GM12878 (cell line): ENCODE measurements around the gene ASAP2. TPM values are rescaled to one million over a fixed set of nuclear protein-coding genes. Genes with fewer than 3 reads are reported as not detected.

Source experiments
- ATAC-seq: fragments of 200-7000 bp; cut with Tn5 transposase; 3 replicates; pipeline ENCODE4 v1.9.1; 2020; ENCODE audit warnings: mild to moderate bottlenecking, moderate library complexity
- BruUV-seq: library from RNA; stranded (reverse); fragments of 400-500 nt; replicated peaks from 2 replicates; lab custom pipeline; 2021; lab: Mats Ljungman, UMichigan
- CTCF ChIA-PET: fragments of 300-600 bp; sonication (Branson Sonifier 250); formaldehyde crosslinking; extraction: SDS; loops from one replicate; lab custom pipeline; 2021; ENCODE audit warnings: inconsistent platforms; lab: Yijun Ruan, JAX
- POLR2A ChIA-PET: fragments of 350-600 bp; formaldehyde crosslinking; extraction: SDS; loops from one replicate; lab custom pipeline; 2021; ENCODE audit warnings: inconsistent platforms; lab: Charles Lee
- RAD21 ChIA-PET: fragments of 300-600 bp; sonication (Branson Sonifier 250); formaldehyde crosslinking; loops from one replicate; lab custom pipeline; 2023; ENCODE audit warnings: antibody characterized with exemption; ENCODE audit not compliant: unreplicated experiment; lab: Charles Lee
- SMC1A ChIA-PET: fragments of 300-600 bp; sonication (Branson Sonifier 250); formaldehyde crosslinking; loops from one replicate; lab custom pipeline; 2023; ENCODE audit not compliant: unreplicated experiment, uncharacterized antibody; lab: Charles Lee
- DNase-seq: peaks from one replicate; pipeline ENCODE4 v3.0.0-alpha.2; 2011; ENCODE audit warnings: low read depth, low spot score
- FAIRE-seq: peaks from 3 replicates; lab custom pipeline; 2011; peaks lifted over from hg19 to GRCh38; lab: Jason Lieb, UNC
- H2AFZ ChIP-seq: 2 replicates; pipeline ENCODE4 v1.6.0; 2011; ENCODE audit warnings: low read depth, low read length, control low read depth; ENCODE audit not compliant: control insufficient read depth
- H3K27ac ChIP-seq: 2 replicates; pipeline ENCODE4 v1.5.1; 2011; ENCODE audit warnings: control low read depth; ENCODE audit not compliant: control insufficient read depth, insufficient read depth
- H3K27me3 ChIP-seq, 2 experiments: replicated peaks in 1 of 2; 2 replicates each; pipeline versions ENCODE4 v1.6.0 to v1.6.1; 2011; ENCODE audit warnings: low read length in 1 of 2; ENCODE audit not compliant: control insufficient read depth in 2 of 2, insufficient read depth in 2 of 2
- H3K36me3 ChIP-seq, 2 experiments: 2 replicates each; pipeline ENCODE4 v1.5.1; 2011; ENCODE audit warnings: low read length in 1 of 2; ENCODE audit not compliant: control insufficient read depth in 2 of 2, insufficient read depth in 2 of 2
- H3K4me1 ChIP-seq: 2 replicates; pipeline ENCODE4 v1.6.1; 2011; ENCODE audit warnings: mild to moderate bottlenecking, low read length, moderate library complexity, mixed read lengths; ENCODE audit not compliant: control insufficient read depth, insufficient read depth
- H3K4me2 ChIP-seq: 2 replicates; pipeline ENCODE4 v1.6.0; 2011; ENCODE audit warnings: control low read depth; ENCODE audit not compliant: control insufficient read depth, insufficient read depth
- H3K4me3 ChIP-seq: fragments of 200-600 bp; sonication (generic); 2 replicates; pipeline ENCODE4 v1.5.1; 2016
- H3K79me2 ChIP-seq: 2 replicates; pipeline ENCODE4 v1.6.0; 2011; ENCODE audit warnings: low read length; ENCODE audit not compliant: control insufficient read depth, insufficient read depth
- H3K9ac ChIP-seq: 2 replicates; pipeline ENCODE4 v1.8.0; 2011; ENCODE audit warnings: low read length, control low read depth, mixed read lengths; ENCODE audit not compliant: control insufficient read depth, insufficient read depth
- H3K9me3 ChIP-seq: replicated peaks from 3 replicates; pipeline ENCODE4 v1.5.1; 2011; ENCODE audit warnings: mild to moderate bottlenecking, low read length; ENCODE audit not compliant: control insufficient read depth, insufficient read depth
- H4K20me1 ChIP-seq: 2 replicates; pipeline ENCODE4 v1.6.0; 2011; ENCODE audit not compliant: control insufficient read depth, insufficient read depth
- BACH1 ChIP-seq: fragments of 450-650 bp; IDR thresholded peaks from 2 replicates; pipeline ENCODE4 v1.6.1; 2017; ENCODE audit warnings: mild to moderate bottlenecking, borderline replicate concordance
- CHD4 ChIP-seq: fragments of 200-600 bp; sonication (generic); IDR thresholded peaks from 2 replicates; pipeline ENCODE4 v1.6.1; 2016; ENCODE audit warnings: mild to moderate bottlenecking
- CREM ChIP-seq: IDR thresholded peaks from 2 replicates; pipeline ENCODE4 v1.6.1; 2014; ENCODE audit warnings: antibody characterized with exemption, low read depth
- FOXK2 ChIP-seq: fragments of 450-650 bp; IDR thresholded peaks from 2 replicates; pipeline ENCODE4 v1.6.1; 2017; ENCODE audit warnings: mild to moderate bottlenecking, moderate library complexity
- KDM1A ChIP-seq: fragments of 200-600 bp; sonication (generic); IDR thresholded peaks from 2 replicates; pipeline ENCODE4 v1.6.1; 2016; ENCODE audit warnings: borderline replicate concordance
- LARP7 ChIP-seq: fragments of 450-650 bp; IDR thresholded peaks from 2 replicates; pipeline ENCODE4 v1.6.1; 2017; ENCODE audit warnings: mild to moderate bottlenecking
- MEF2A ChIP-seq: IDR thresholded peaks from 2 replicates; pipeline ENCODE4 v1.6.1; 2011; ENCODE audit warnings: low read depth, mild to moderate bottlenecking, low read length, moderate library complexity; ENCODE audit not compliant: insufficient read depth
- MEF2B ChIP-seq: fragments of 450-650 bp; IDR thresholded peaks from 2 replicates; pipeline ENCODE4 v1.6.1; 2018; ENCODE audit warnings: mild to moderate bottlenecking, moderate library complexity; ENCODE audit not compliant: partially characterized antibody, poor library complexity, severe bottlenecking
- NR2F1 ChIP-seq: fragments of 450-650 bp; conservative IDR thresholded peaks from 2 replicates; pipeline ENCODE4 v1.6.1; 2017; ENCODE audit warnings: mild to moderate bottlenecking
- NRF1 ChIP-seq: conservative IDR thresholded peaks from 2 replicates; pipeline ENCODE4 v1.6.1; 2011; ENCODE audit warnings: mild to moderate bottlenecking, low read depth, low read length, improper control_type of control experiment
- RB1 ChIP-seq: fragments of 450-650 bp; formaldehyde crosslinking; IDR thresholded peaks from 2 replicates; pipeline ENCODE4 v1.6.1; 2017; ENCODE audit warnings: mild to moderate bottlenecking, borderline replicate concordance
- SIN3A ChIP-seq: IDR thresholded peaks from 2 replicates; pipeline ENCODE4 v1.6.1; 2012; ENCODE audit warnings: low read depth, low read length, improper control_type of control experiment
- SREBF1 ChIP-seq: IDR thresholded peaks from 2 replicates; pipeline ENCODE4 v1.6.1; 2012; ENCODE audit warnings: mild to moderate bottlenecking, low read length
- TBL1XR1 ChIP-seq: IDR thresholded peaks from 2 replicates; pipeline ENCODE4 v1.6.1; 2012; ENCODE audit warnings: low read depth, low read length, improper control_type of control experiment
- WGBS: methylation state at CpG from one replicate; pipeline ENCODE4 v1.1.6; 2016; ENCODE audit warnings: low lambda C conversion rate; ENCODE audit not compliant: insufficient replicate concordance, insufficient coverage; ENCODE audit errors: missing lambda C conversion rate; 5-methylcytosine and 5-hydroxymethylcytosine counted together
- in situ Hi-C: fragments of 300-500 bp; cut with MboI; formaldehyde crosslinking; loops from 9 replicates; pipeline ENCODE4 v1.14.3; 2018; ENCODE audit warnings: mixed read lengths
- intact Hi-C: fragments of 100-400 bp; cut with micrococcal nuclease; formaldehyde crosslinking; loops from one replicate; pipeline ENCODE4 v1.14.2; 2022; ENCODE audit not compliant: unreplicated experiment
- polyA plus RNA-seq, 11 experiments: library from polyadenylated mRNA; depleted of rRNA in 4 of 11; unstranded in 6 of 11; stranded (reverse) in 5 of 11; fragments of >200 nt; fragmentation: Nextera tagmentation in 4 of 11; fragmentation: Illumina TruSeq in 1 of 11; extraction: Ambion mirVana in 4 of 11; extraction: Trizol in 1 of 11; gene quantifications; 1 replicate in 1 of 11; 2 replicates in 10 of 11; pipeline versions ENCODE4 v1.2.1 to v1.2.3, GENCODE V29; 2011 to 2016; ENCODE audit warnings: inconsistent platforms in 2 of 11, missing spikeins in 2 of 11, low read depth in 1 of 11
- total RNA-seq, 4 experiments: library from RNA; depleted of rRNA in 3 of 4; stranded (reverse); fragments of >200 nt in 3 of 4; fragmentation: Illumina TruSeq in 1 of 4; extraction: Trizol in 1 of 4; gene quantifications; 2 replicates each; pipeline versions ENCODE4 v1.2.1 to v1.2.3, GENCODE V29; 2013 to 2021
- TF ChIP-seq, protein P1 (sequence below): IDR thresholded peaks from 2 replicates; pipeline ENCODE4 v1.6.1; 2012; ENCODE audit warnings: mild to moderate bottlenecking, low read depth, low read length
- TF ChIP-seq, protein P2 (sequence below): fragments of 450-650 bp; IDR thresholded peaks from 2 replicates; pipeline ENCODE4 v1.6.1; 2017; ENCODE audit warnings: mild to moderate bottlenecking

Gene ASAP2
- total and polyA plus RNA-seq, 10 of the 15 experiments (the other 5 are each of a cell fraction or from before 2014, with no cell fraction given): 0.05 to 0.27 (median 0.07) TPM; not detected in 4

DNA sequence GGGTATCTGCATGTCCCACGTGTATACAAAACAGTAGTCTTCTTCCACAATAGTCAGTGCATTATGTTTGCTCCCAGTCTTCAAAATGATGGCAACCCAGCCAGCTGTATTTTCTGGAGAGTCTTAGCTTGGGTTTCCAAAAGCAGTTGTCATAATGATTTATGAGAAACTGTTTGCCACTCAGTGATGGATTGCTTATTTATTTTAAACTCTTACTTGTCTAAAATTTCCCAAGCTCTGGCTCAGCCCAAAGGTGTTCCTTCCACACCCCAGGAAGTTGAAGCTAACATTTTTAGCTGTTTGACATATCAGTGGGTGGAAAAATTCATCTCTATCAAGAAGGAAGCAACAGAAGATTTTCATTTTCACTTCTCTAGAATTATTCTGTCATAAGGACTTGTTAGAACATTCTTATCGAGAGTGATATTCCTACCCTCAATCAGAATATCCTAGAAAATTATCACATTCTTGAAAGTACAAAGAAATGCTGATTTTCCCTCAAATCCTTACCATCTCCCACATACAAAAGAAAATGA, 78.8 kb downstream of the ASAP2 start (continued):
- TF ChIP-seq, protein P1, sequence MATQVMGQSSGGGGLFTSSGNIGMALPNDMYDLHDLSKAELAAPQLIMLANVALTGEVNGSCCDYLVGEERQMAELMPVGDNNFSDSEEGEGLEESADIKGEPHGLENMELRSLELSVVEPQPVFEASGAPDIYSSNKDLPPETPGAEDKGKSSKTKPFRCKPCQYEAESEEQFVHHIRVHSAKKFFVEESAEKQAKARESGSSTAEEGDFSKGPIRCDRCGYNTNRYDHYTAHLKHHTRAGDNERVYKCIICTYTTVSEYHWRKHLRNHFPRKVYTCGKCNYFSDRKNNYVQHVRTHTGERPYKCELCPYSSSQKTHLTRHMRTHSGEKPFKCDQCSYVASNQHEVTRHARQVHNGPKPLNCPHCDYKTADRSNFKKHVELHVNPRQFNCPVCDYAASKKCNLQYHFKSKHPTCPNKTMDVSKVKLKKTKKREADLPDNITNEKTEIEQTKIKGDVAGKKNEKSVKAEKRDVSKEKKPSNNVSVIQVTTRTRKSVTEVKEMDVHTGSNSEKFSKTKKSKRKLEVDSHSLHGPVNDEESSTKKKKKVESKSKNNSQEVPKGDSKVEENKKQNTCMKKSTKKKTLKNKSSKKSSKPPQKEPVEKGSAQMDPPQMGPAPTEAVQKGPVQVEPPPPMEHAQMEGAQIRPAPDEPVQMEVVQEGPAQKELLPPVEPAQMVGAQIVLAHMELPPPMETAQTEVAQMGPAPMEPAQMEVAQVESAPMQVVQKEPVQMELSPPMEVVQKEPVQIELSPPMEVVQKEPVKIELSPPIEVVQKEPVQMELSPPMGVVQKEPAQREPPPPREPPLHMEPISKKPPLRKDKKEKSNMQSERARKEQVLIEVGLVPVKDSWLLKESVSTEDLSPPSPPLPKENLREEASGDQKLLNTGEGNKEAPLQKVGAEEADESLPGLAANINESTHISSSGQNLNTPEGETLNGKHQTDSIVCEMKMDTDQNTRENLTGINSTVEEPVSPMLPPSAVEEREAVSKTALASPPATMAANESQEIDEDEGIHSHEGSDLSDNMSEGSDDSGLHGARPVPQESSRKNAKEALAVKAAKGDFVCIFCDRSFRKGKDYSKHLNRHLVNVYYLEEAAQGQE: no peak
- TF ChIP-seq NRF1 (no peak), LARP7 (no peak), SREBF1 (no peak)

DNA sequence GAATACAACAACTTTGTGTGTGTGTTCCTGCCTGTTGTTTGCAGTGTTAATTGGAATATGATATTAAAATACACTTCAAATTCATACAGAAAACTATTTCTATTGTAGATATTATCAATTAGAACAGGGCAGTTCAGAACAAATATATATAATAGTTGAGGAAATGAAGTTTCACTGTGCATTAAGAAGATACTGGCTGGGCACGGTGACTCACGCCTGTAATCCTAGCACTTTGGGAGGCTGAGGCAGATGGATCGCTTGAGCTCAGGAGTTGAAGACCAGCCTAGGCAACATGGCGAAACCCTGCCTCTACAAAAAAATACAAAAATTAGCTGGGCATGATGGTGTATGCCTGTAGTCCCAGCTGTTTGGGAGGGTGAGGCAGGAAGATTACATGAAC, 79.3 kb downstream of the ASAP2 start:
- Histone ChIP-seq H3K4me2 (no peak overlapping the region), H4K20me1 (no peaks in the 10 kb centered on the region), H3K4me1 (no peaks in the 10 kb centered on the region), H2AFZ (no peak overlapping the region), H3K9me3 (no peaks in the 10 kb centered on the region), H3K36me3 (no peaks in the 10 kb centered on the region), H3K4me3 (no peak overlapping the region), H3K9ac (no peak overlapping the region), H3K27ac (no peak overlapping the region), H3K79me2 (no peaks in the 10 kb centered on the region), H3K27me3 (peaks cover 3 to 5% of the 10 kb centered on the region in 2 experiments; a peak in 1 of 4 replicates)
- in situ Hi-C loops: no loop called here
- no TSS peak for BruUV-seq
- intact Hi-C loops: no loop called here
- ChIA-PET POLR2A (no interaction called here), SMC1A (no interaction called here), CTCF (no interaction called here), RAD21 (no interaction called here)
- no peak for FAIRE-seq
- WGBS: 52% methylated on average over 4 of the region's 4 CpGs
- no peak for ATAC-seq
- DNase-seq: no peak
- TF ChIP-seq TBL1XR1 (no peak), CREM (no peak), MEF2B (no peak), KDM1A (no peak), FOXK2 (no peak), SIN3A (no peak), CHD4 (no peak), MEF2A (no peak), BACH1 (no peak), NR2F1 (no peak), RB1 (no peak)
- TF ChIP-seq, protein P1: no peak
- TF ChIP-seq, protein P2, sequence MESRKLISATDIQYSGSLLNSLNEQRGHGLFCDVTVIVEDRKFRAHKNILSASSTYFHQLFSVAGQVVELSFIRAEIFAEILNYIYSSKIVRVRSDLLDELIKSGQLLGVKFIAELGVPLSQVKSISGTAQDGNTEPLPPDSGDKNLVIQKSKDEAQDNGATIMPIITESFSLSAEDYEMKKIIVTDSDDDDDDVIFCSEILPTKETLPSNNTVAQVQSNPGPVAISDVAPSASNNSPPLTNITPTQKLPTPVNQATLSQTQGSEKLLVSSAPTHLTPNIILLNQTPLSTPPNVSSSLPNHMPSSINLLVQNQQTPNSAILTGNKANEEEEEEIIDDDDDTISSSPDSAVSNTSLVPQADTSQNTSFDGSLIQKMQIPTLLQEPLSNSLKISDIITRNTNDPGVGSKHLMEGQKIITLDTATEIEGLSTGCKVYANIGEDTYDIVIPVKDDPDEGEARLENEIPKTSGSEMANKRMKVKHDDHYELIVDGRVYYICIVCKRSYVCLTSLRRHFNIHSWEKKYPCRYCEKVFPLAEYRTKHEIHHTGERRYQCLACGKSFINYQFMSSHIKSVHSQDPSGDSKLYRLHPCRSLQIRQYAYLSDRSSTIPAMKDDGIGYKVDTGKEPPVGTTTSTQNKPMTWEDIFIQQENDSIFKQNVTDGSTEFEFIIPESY: no peak
